Stomach smooth muscle (tissue), 2 donors: ENCODE results near the gene LGR4.

Experiments used
- H3K27ac ChIP-seq: one replicate; pipeline ENCODE4 v1.7.0; 2013; ENCODE audit warnings: mild to moderate bottlenecking, low read length, inconsistent platforms
- H3K27me3 ChIP-seq, 2 donors: one replicate each; pipeline ENCODE4 v1.7.0; 2013; ENCODE audit warnings: low read length in 2 of 2; ENCODE audit not compliant: insufficient read depth in 2 of 2, control insufficient read depth in 1 of 2
- H3K36me3 ChIP-seq, 2 donors: one replicate each; pipeline ENCODE4 v1.7.0; 2013; ENCODE audit warnings: low read length in 2 of 2; ENCODE audit not compliant: control insufficient read depth in 2 of 2, insufficient read depth in 2 of 2
- H3K4me1 ChIP-seq: one replicate; pipeline ENCODE4 v1.7.0; 2013; ENCODE audit warnings: low read length; ENCODE audit not compliant: control insufficient read depth, insufficient read depth
- H3K4me3 ChIP-seq, 2 donors: one replicate each; pipeline ENCODE4 v1.7.0; 2013; ENCODE audit warnings: low read length in 2 of 2
- H3K9ac ChIP-seq, 2 donors: one replicate each; pipeline ENCODE4 v1.7.0; 2013; ENCODE audit warnings: low read length in 2 of 2, mild to moderate bottlenecking in 1 of 2
- H3K9me3 ChIP-seq, 2 donors: one replicate each; pipeline ENCODE4 v1.7.0; 2013; ENCODE audit warnings: low read length in 2 of 2; ENCODE audit not compliant: control insufficient read depth in 2 of 2
- donor health status: healthy.
- donor health status: Pancreatic carcinoma.

LGR4 gene

GRCh38 chr11:27444801-27445215, 27.8 kb downstream of the LGR4 start:
- H3K27ac ChIP-seq, result no peak overlapping the region
- H3K36me3 ChIP-seq, result no peaks in the 10 kb centered on the region
- H3K9ac ChIP-seq, result no peak overlapping the region
- no peaks in the 10 kb centered on the region for H3K4me1 ChIP-seq
- H3K9me3 ChIP-seq, result no peaks in the 10 kb centered on the region
- H3K4me3 ChIP-seq, result no peak overlapping the region
- H3K27me3 ChIP-seq, result no peaks in the 10 kb centered on the region

GRCh38 chr11:27443746-27444507, 28.7 kb downstream of the LGR4 start:
- H3K27me3 ChIP-seq, result no peaks in the 10 kb centered on the region
- no peaks in the 10 kb centered on the region for H3K36me3 ChIP-seq
- H3K4me3 ChIP-seq, result no peak overlapping the region
- no peaks in the 10 kb centered on the region for H3K9me3 ChIP-seq
- no peak overlapping the region for H3K27ac ChIP-seq
- no peak overlapping the region for H3K9ac ChIP-seq
- H3K4me1 ChIP-seq, result no peaks in the 10 kb centered on the region

GRCh38 chr11:27443227-27443626, 29.4 kb downstream of the LGR4 start:
- Histone ChIP-seq H3K36me3 (no peaks in the 10 kb centered on the region), H3K4me3 (no peak overlapping the region), H3K9ac (no peak overlapping the region), H3K27ac (no peak overlapping the region), H3K4me1 (peaks cover 1% of the 10 kb centered on the region), H3K9me3 (no peaks in the 10 kb centered on the region), H3K27me3 (no peaks in the 10 kb centered on the region)

- H3K4me1 ChIP-seq, result peaks cover 13% of the 10 kb centered on the region
- no peaks in the 10 kb centered on the region for H3K27me3 ChIP-seq
- no peak overlapping the region for H3K9ac ChIP-seq
- no peaks in the 10 kb centered on the region for H3K9me3 ChIP-seq
- H3K4me3 ChIP-seq, result no peak overlapping the region
- H3K36me3 ChIP-seq, result no peaks in the 10 kb centered on the region
- H3K27ac ChIP-seq, result no peak overlapping the region
Observed at GRCh38 chr11:27440090-27440489, 32.5 kb downstream of the LGR4 start.

GRCh38 chr11:27438595-27438981, 34.0 kb downstream of the LGR4 start:
- Histone ChIP-seq H3K27me3 (no peaks in the 10 kb centered on the region), H3K27ac (no peak overlapping the region), H3K9ac (no peak overlapping the region), H3K4me1 (peaks cover 18% of the 10 kb centered on the region), H3K9me3 (no peaks in the 10 kb centered on the region), H3K36me3 (no peaks in the 10 kb centered on the region), H3K4me3 (no peak overlapping the region)

GRCh38 chr11:27437829-27438594, 34.6 kb downstream of the LGR4 start:
- Histone ChIP-seq H3K27ac (no peak overlapping the region), H3K9me3 (no peaks in the 10 kb centered on the region)

GRCh38 chr11:27436916-27437315, 35.7 kb downstream of the LGR4 start:
- Histone ChIP-seq H3K4me1 (peaks cover 19% of the 10 kb centered on the region), H3K9ac (no peak overlapping the region), H3K9me3 (no peaks in the 10 kb centered on the region), H3K27ac (no peak overlapping the region), H3K4me3 (no peak overlapping the region), H3K27me3 (no peaks in the 10 kb centered on the region), H3K36me3 (no peaks in the 10 kb centered on the region)

More at GRCh38 chr11:27437829-27438594, 34.6 kb downstream of the LGR4 start:
- Histone ChIP-seq H3K4me3 (no peak overlapping the region), H3K36me3 (no peaks in the 10 kb centered on the region), H3K9ac (no peak overlapping the region), H3K4me1 (peaks cover 19% of the 10 kb centered on the region), H3K27me3 (no peaks in the 10 kb centered on the region)

- Histone ChIP-seq H3K36me3 (no peaks in the 10 kb centered on the region), H3K9ac (no peak overlapping the region), H3K4me3 (no peak overlapping the region), H3K27me3 (no peaks in the 10 kb centered on the region), H3K27ac (no peak overlapping the region), H3K4me1 (peaks cover 19% of the 10 kb centered on the region), H3K9me3 (no peaks in the 10 kb centered on the region)
Observed at GRCh38 chr11:27433742-27434141, 38.8 kb downstream of the LGR4 start.

GRCh38 chr11:27431808-27432207, 40.8 kb downstream of the LGR4 start:
- Histone ChIP-seq H3K4me1 (peaks cover 7% of the 10 kb centered on the region), H3K4me3 (no peak overlapping the region), H3K27ac (no peak overlapping the region), H3K27me3 (no peaks in the 10 kb centered on the region), H3K9me3 (no peaks in the 10 kb centered on the region), H3K36me3 (no peaks in the 10 kb centered on the region), H3K9ac (no peak overlapping the region)

- peaks cover 6% of the 10 kb centered on the region for H3K4me1 ChIP-seq
- H3K36me3 ChIP-seq, result no peaks in the 10 kb centered on the region
- no peak overlapping the region for H3K4me3 ChIP-seq
- H3K27me3 ChIP-seq, result no peaks in the 10 kb centered on the region
- H3K9ac ChIP-seq, result no peak overlapping the region
- no peak overlapping the region for H3K27ac ChIP-seq
- no peaks in the 10 kb centered on the region for H3K9me3 ChIP-seq
Observed at GRCh38 chr11:27429761-27430393, 42.7 kb downstream of the LGR4 start.
